CD14-positive monocyte (primary cell): ENCODE results near the gene RPS19BP1. TPM values are rescaled to one million over a fixed set of nuclear protein-coding genes. Genes with fewer than 3 reads are reported as not detected.

Experiments used
- DNase-seq, 3 donors: peaks; one replicate each; pipeline ENCODE4 v3.0.0-alpha.2; 2011 to 2022
- H2AFZ ChIP-seq: 2 replicates; pipeline ENCODE4 v1.6.0; 2012; ENCODE audit warnings: mild to moderate bottlenecking, low read depth, low read length, inconsistent platforms; ENCODE audit not compliant: insufficient read depth, poor library complexity, severe bottlenecking
- H3K27ac ChIP-seq, 2 donors: 1 replicate in 1 of 2; 2 replicates in 1 of 2; pipeline ENCODE4 v1.5.1; 2012 to 2013; ENCODE audit warnings: low read length in 2 of 2, control low read depth in 1 of 2, inconsistent platforms in 1 of 2, low read depth in 1 of 2, mild to moderate bottlenecking in 1 of 2
- H3K27me3 ChIP-seq, 2 donors: one replicate each; pipeline versions ENCODE4 v1.6.0 to v1.6.1; 2011 to 2013; ENCODE audit warnings: low read length in 2 of 2; ENCODE audit not compliant: control insufficient read depth in 2 of 2, insufficient read depth in 2 of 2
- H3K36me3 ChIP-seq, 2 donors: replicated peaks in 1 of 2; 1 replicate in 1 of 2; 2 replicates in 1 of 2; pipeline versions ENCODE4 v1.5.1 to v1.6.1; 2012 to 2013; ENCODE audit warnings: low read length in 2 of 2, control low read depth in 1 of 2, inconsistent platforms in 1 of 2, mild to moderate bottlenecking in 1 of 2; ENCODE audit not compliant: insufficient read depth in 2 of 2, control insufficient read depth in 1 of 2
- H3K4me1 ChIP-seq, 2 donors: 1 replicate in 1 of 2; 2 replicates in 1 of 2; pipeline versions ENCODE4 v1.5.1 to v1.6.1; 2012 to 2013; ENCODE audit warnings: low read length in 2 of 2, control low read depth in 1 of 2, inconsistent platforms in 1 of 2, mild to moderate bottlenecking in 1 of 2, moderate library complexity in 1 of 2; ENCODE audit not compliant: insufficient read depth in 2 of 2, control insufficient read depth in 1 of 2
- H3K4me2 ChIP-seq: replicated peaks from 2 replicates; pipeline ENCODE3; 2012; ENCODE audit warnings: low read length, moderate library complexity, mild to moderate bottlenecking; ENCODE audit not compliant: poor library complexity, severe bottlenecking; ENCODE audit errors: extremely low read depth
- H3K4me3 ChIP-seq, 3 experiments: fragments of 200-600 bp in 1 of 3; sonication (generic) in 1 of 3; replicated peaks in 1 of 3; 1 replicate in 2 of 3; 2 replicates in 1 of 3; pipeline ENCODE4 v1.5.1; 2011 to 2013; ENCODE audit warnings: low read length in 3 of 3, mild to moderate bottlenecking in 3 of 3, control low read depth in 2 of 3, low read depth in 2 of 3, inconsistent platforms in 1 of 3, moderate library complexity in 1 of 3
- H3K79me2 ChIP-seq: 2 replicates; pipeline ENCODE4 v1.6.0; 2012; ENCODE audit warnings: mild to moderate bottlenecking, control low read depth, inconsistent platforms, low read length, moderate library complexity; ENCODE audit not compliant: insufficient read depth
- H3K9ac ChIP-seq: 2 replicates; pipeline ENCODE4 v1.6.0; 2017; ENCODE audit warnings: low read length, mild to moderate bottlenecking; ENCODE audit not compliant: insufficient read depth, poor library complexity, severe bottlenecking
- H3K9me3 ChIP-seq, 2 donors: replicated peaks in 1 of 2; 1 replicate in 1 of 2; 2 replicates in 1 of 2; pipeline versions ENCODE4 v1.5.1 to v1.6.1; 2012 to 2013; ENCODE audit warnings: low read length in 2 of 2, control low read depth in 1 of 2; ENCODE audit not compliant: control insufficient read depth in 1 of 2, insufficient read depth in 1 of 2
- H4K20me1 ChIP-seq: 2 replicates; pipeline ENCODE4 v1.6.0; 2012; ENCODE audit warnings: mild to moderate bottlenecking, low read length, control low read depth, moderate library complexity; ENCODE audit not compliant: insufficient read depth
- H3K27ac Mint-ChIP-seq, 7 donors: one replicate each; pipeline ENCODE4 v1.8.0; 2020; ENCODE audit warnings: mild to moderate bottlenecking in 7 of 7, mixed read lengths in 7 of 7, moderate library complexity in 6 of 7, inconsistent platforms in 2 of 7
- H3K27me3 Mint-ChIP-seq, 3 donors: one replicate each; pipeline ENCODE4 v1.8.0; 2021 to 2022; ENCODE audit warnings: low read depth in 3 of 3, mild to moderate bottlenecking in 3 of 3, mixed read lengths in 3 of 3, moderate library complexity in 3 of 3, inconsistent platforms in 1 of 3
- H3K36me3 Mint-ChIP-seq, 2 donors: one replicate each; pipeline ENCODE4 v1.8.0; 2020; ENCODE audit warnings: mixed read lengths in 2 of 2, inconsistent platforms in 1 of 2, mild to moderate bottlenecking in 1 of 2
- H3K4me1 Mint-ChIP-seq: one replicate; pipeline ENCODE4 v1.8.0; 2020; ENCODE audit warnings: mild to moderate bottlenecking, mixed read lengths
- H3K4me3 Mint-ChIP-seq, 2 donors: one replicate each; pipeline ENCODE4 v1.8.0; 2020; ENCODE audit warnings: mild to moderate bottlenecking in 2 of 2, mixed read lengths in 2 of 2, moderate library complexity in 1 of 2
- H3K9me3 Mint-ChIP-seq, 7 donors: one replicate each; pipeline ENCODE4 v1.8.0; 2020 to 2022; ENCODE audit warnings: mixed read lengths in 7 of 7, mild to moderate bottlenecking in 6 of 7, moderate library complexity in 6 of 7, inconsistent platforms in 2 of 7
- CTCF ChIP-seq: fragments of 200-600 bp; IDR thresholded peaks from one replicate; pipeline ENCODE4 v1.8.0; 2022; ENCODE audit warnings: antibody characterized with exemption, mild to moderate bottlenecking
- WGBS: methylation state at CpG from one replicate; pipeline ENCODE4 v1.1.5; 2013; ENCODE audit warnings: missing lambda C conversion rate; ENCODE audit not compliant: insufficient coverage; 5-methylcytosine and 5-hydroxymethylcytosine counted together
- intact Hi-C, 2 donors: fragments of 100-400 bp; cut with micrococcal nuclease; formaldehyde crosslinking; loops; one replicate each; pipeline versions ENCODE4 v1.15.0 to v1.15.1; 2023
- polyA plus RNA-seq, 3 donors: library from polyadenylated mRNA; depleted of rRNA in 1 of 3; unstranded in 2 of 3; stranded (reverse) in 1 of 3; fragments of 300-500 nt in 2 of 3; fragments of >200 nt in 1 of 3; fragmentation: Illumina TruSeq in 2 of 3; gene quantifications; 1 replicate in 2 of 3; 2 replicates in 1 of 3; pipeline ENCODE4 v1.2.3, GENCODE V29; 2012 to 2021

The RPS19BP1 gene
- polyA plus RNA-seq, 3 donors: 59.9 to 106 (median 73.5) TPM

- Histone ChIP-seq H3K79me2 (no peaks in the 10 kb centered on the region), H3K4me3 (no peak overlapping the region), H3K4me1 (no peaks in the 10 kb centered on the region), H3K27me3 (no peaks in the 10 kb centered on the region), H3K9ac (no peak overlapping the region), H3K9me3 (no peaks in the 10 kb centered on the region), H3K4me2 (no peak overlapping the region), H2AFZ (no peak overlapping the region), H3K36me3 (no peaks in the 10 kb centered on the region), H3K27ac (no peak overlapping the region), H4K20me1 (no peaks in the 10 kb centered on the region)
- Mint-ChIP-seq H3K4me3 (no peak overlapping the region), H3K4me1 (peaks cover 7% of the 10 kb centered on the region), H3K36me3 (no peaks in the 10 kb centered on the region), H3K27ac (no peak overlapping the region), H3K9me3 (peaks cover 0 to 8% (median 5%) of the 10 kb centered on the region in 7 donors), H3K27me3 (peaks cover 6 to 8% (median 7%) of the 10 kb centered on the region in 3 donors)
- TF ChIP-seq CTCF: no peak
- DNase-seq: no peak
- 75% methylated on average over 2 of the region's 3 CpGs for whole genome bisulfite sequencing
- intact Hi-C loops: no loop called here
These were observed 37.7 kb upstream of the RPS19BP1 start for GRCh38 chr22:39570226-39570625.

GRCh38 chr22:39569066-39569465, 36.5 kb upstream of the RPS19BP1 start:
- Mint-ChIP-seq H3K36me3 (no peaks in the 10 kb centered on the region), H3K27me3 (peaks cover 6 to 8% (median 7%) of the 10 kb centered on the region in 3 donors), H3K9me3 (peaks cover 0 to 10% (median 5%) of the 10 kb centered on the region in 7 donors), H3K27ac (no peak overlapping the region), H3K4me3 (no peak overlapping the region), H3K4me1 (peaks cover 7% of the 10 kb centered on the region)
- H3K4me3 ChIP-seq: no peak overlapping the region
- no peaks in the 10 kb centered on the region for H4K20me1 ChIP-seq
- H3K27ac ChIP-seq: no peak overlapping the region
- no peak overlapping the region for H2AFZ ChIP-seq
- 97% methylated on average over 7 of the region's 7 CpGs for WGBS
- H3K9ac ChIP-seq: no peak overlapping the region
- H3K4me2 ChIP-seq: no peak overlapping the region
- DNase-seq: no peak
- H3K9me3 ChIP-seq: no peaks in the 10 kb centered on the region
- no peaks in the 10 kb centered on the region for H3K4me1 ChIP-seq
- H3K27me3 ChIP-seq: no peaks in the 10 kb centered on the region
- no peaks in the 10 kb centered on the region for H3K36me3 ChIP-seq
- H3K79me2 ChIP-seq: no peaks in the 10 kb centered on the region
- intact Hi-C loops: no loop called here
- no peak for TF ChIP-seq CTCF
